Measurements from ENCODE around the gene DPYD. TPM values are rescaled to one million over a fixed set of nuclear protein-coding genes. Genes with fewer than 3 reads are reported as not detected.

The DPYD gene
- total RNA-seq, 2 donors from 2014 or later = 9.2 to 17.5 TPM

GRCh38 chr1:97562081-97562480 is 358.8 kb downstream of the DPYD start:
- no peak for DNase-seq
- no peak overlapping the region for H3K27ac Mint-ChIP-seq
- Histone ChIP-seq H3K4me3 (ENCODE audit: low read length) (no peak overlapping the region), H3K9ac (ENCODE audit: extremely low read depth, low read length, poor library complexity, severe bottlenecking) (no peak overlapping the region), H3K4me1 (ENCODE audit: control insufficient read depth, insufficient read depth, low read length) (peaks cover 11% of the 10 kb centered on the region), H3K27ac (ENCODE audit: low read depth, low read length) (no peak overlapping the region), H3K27me3 (ENCODE audit: control insufficient read depth, insufficient read depth, low read length, poor library complexity, severe bottlenecking) (no peaks in the 10 kb centered on the region), H3K36me3 (ENCODE audit: control insufficient read depth, insufficient read depth, low read length) (no peaks in the 10 kb centered on the region), H3K9me3 (ENCODE audit: control insufficient read depth, low read length) (no peaks in the 10 kb centered on the region)
- H3K4me3 Mint-ChIP-seq = no peak overlapping the region
- H3K27me3 Mint-ChIP-seq (ENCODE audit: insufficient read depth) = peaks cover 5% of the 10 kb centered on the region
- no peak for TF ChIP-seq CTCF (conservative IDR thresholded peaks at IDR 0.05)
- H3K9me3 Mint-ChIP-seq = no peaks in the 10 kb centered on the region
- H3K4me1 Mint-ChIP-seq = peaks cover 32% of the 10 kb centered on the region
- H3K36me3 Mint-ChIP-seq (ENCODE audit: low read depth) = no peaks in the 10 kb centered on the region

- Mint-ChIP-seq H3K36me3 (ENCODE audit: low read depth) (no peaks in the 10 kb centered on the region), H3K4me3 (no peak overlapping the region), H3K9me3 (no peaks in the 10 kb centered on the region), H3K27ac (no peak overlapping the region), H3K4me1 (peaks cover 19% of the 10 kb centered on the region), H3K27me3 (ENCODE audit: insufficient read depth) (peaks cover 5% of the 10 kb centered on the region)
- Histone ChIP-seq H3K4me3 (ENCODE audit: low read length) (no peak overlapping the region), H3K9ac (ENCODE audit: extremely low read depth, low read length, poor library complexity, severe bottlenecking) (no peak overlapping the region), H3K36me3 (ENCODE audit: control insufficient read depth, insufficient read depth, low read length) (no peaks in the 10 kb centered on the region), H3K27me3 (ENCODE audit: control insufficient read depth, insufficient read depth, low read length, poor library complexity, severe bottlenecking) (no peaks in the 10 kb centered on the region), H3K9me3 (ENCODE audit: control insufficient read depth, low read length) (no peaks in the 10 kb centered on the region), H3K4me1 (ENCODE audit: control insufficient read depth, insufficient read depth, low read length) (peaks cover 4% of the 10 kb centered on the region), H3K27ac (ENCODE audit: low read depth, low read length) (no peak overlapping the region)
- no peak for TF ChIP-seq CTCF (conservative IDR thresholded peaks at IDR 0.05)
- no peak for DNase-seq
- 90 to 91% methylated on average over 4 of the region's 4 CpGs for WGBS, 2 experiments (ENCODE audit: insufficient coverage in 1 of 2, insufficient read length in 1 of 2)
These were observed 360.1 kb downstream of the DPYD start for GRCh38 chr1:97560714-97561113.

- no peak for DNase-seq
- Histone ChIP-seq H3K4me1 (ENCODE audit: control insufficient read depth, insufficient read depth, low read length) (no peaks in the 10 kb centered on the region), H3K27ac (ENCODE audit: low read depth, low read length) (no peak overlapping the region), H3K9me3 (ENCODE audit: control insufficient read depth, low read length) (no peaks in the 10 kb centered on the region), H3K27me3 (ENCODE audit: control insufficient read depth, insufficient read depth, low read length, poor library complexity, severe bottlenecking) (no peaks in the 10 kb centered on the region), H3K4me3 (ENCODE audit: low read length) (no peak overlapping the region), H3K9ac (ENCODE audit: extremely low read depth, low read length, poor library complexity, severe bottlenecking) (no peak overlapping the region), H3K36me3 (ENCODE audit: control insufficient read depth, insufficient read depth, low read length) (no peaks in the 10 kb centered on the region)
- peaks cover 3% of the 10 kb centered on the region for H3K4me1 Mint-ChIP-seq
- H3K27me3 Mint-ChIP-seq (ENCODE audit: insufficient read depth) = no peaks in the 10 kb centered on the region
- 86 to 94% methylated on average over 1 to 2 of the region's 2 CpGs for WGBS, 2 experiments (ENCODE audit: insufficient coverage in 1 of 2, insufficient read length in 1 of 2)
- no peak overlapping the region for H3K4me3 Mint-ChIP-seq
- H3K9me3 Mint-ChIP-seq = no peaks in the 10 kb centered on the region
- no peak for TF ChIP-seq CTCF (conservative IDR thresholded peaks at IDR 0.05)
- H3K36me3 Mint-ChIP-seq (ENCODE audit: low read depth) = no peaks in the 10 kb centered on the region
- no peak overlapping the region for H3K27ac Mint-ChIP-seq
These were observed 366.9 kb downstream of the DPYD start for GRCh38 chr1:97553971-97554370.

Measured in endodermal cell (in vitro differentiated cells).